Fibroblast of villous mesenchyme (primary cell): ENCODE measurements around the gene CDS1. TPM values are rescaled to one million over a fixed set of nuclear protein-coding genes. Genes with fewer than 3 reads are reported as not detected.

Source experiments
- DNase-seq: peaks from one replicate; pipeline ENCODE4 v3.0.0-alpha.2; 2010; ENCODE audit warnings: low read depth
- H3K4me3 ChIP-seq: 2 replicates; pipeline ENCODE4 v1.5.1; 2011; ENCODE audit warnings: low read depth, mild to moderate bottlenecking, low read length
- CTCF ChIP-seq: IDR thresholded peaks from 2 replicates; pipeline ENCODE4 v1.5.1; 2012; ENCODE audit warnings: low read depth, mild to moderate bottlenecking, low read length; ENCODE audit not compliant: insufficient read depth
- total RNA-seq: library from RNA; depleted of rRNA; stranded (reverse); fragments of >200 nt; gene quantifications from 2 replicates; pipeline ENCODE4 v1.2.3, GENCODE V29; 2012

Gene CDS1
- total RNA-seq, 1 donor, result under 0.01 TPM

GRCh38 chr4:84631573-84631972 lies 48.6 kb downstream of the CDS1 start:
- no peak for TF ChIP-seq CTCF
- no peak overlapping the region for H3K4me3 ChIP-seq
- DNase-seq, result no peak

GRCh38 chr4:84632092-84632491 lies 49.2 kb downstream of the CDS1 start:
- H3K4me3 ChIP-seq, result no peak overlapping the region
- no peak for TF ChIP-seq CTCF
- DNase-seq, result peak; percentile 71

- no peak overlapping the region for H3K4me3 ChIP-seq
- no peak for DNase-seq
- no peak for TF ChIP-seq CTCF
These were observed 52.0 kb downstream of the CDS1 start for GRCh38 chr4:84634961-84635360.

- no peak for DNase-seq
- H3K4me3 ChIP-seq, result no peak overlapping the region
- no peak for TF ChIP-seq CTCF
These were observed 55.2 kb downstream of the CDS1 start for GRCh38 chr4:84638092-84638491.

- no peak for DNase-seq
- no peak for TF ChIP-seq CTCF
- no peak overlapping the region for H3K4me3 ChIP-seq
These were observed 56.2 kb downstream of the CDS1 start for GRCh38 chr4:84639145-84639544.

GRCh38 chr4:84644087-84644486 lies 61.2 kb downstream of the CDS1 start:
- no peak for DNase-seq
- H3K4me3 ChIP-seq, result no peak overlapping the region
- no peak for TF ChIP-seq CTCF

GRCh38 chr4:84647312-84647884 lies 64.5 kb downstream of the CDS1 start:
- TF ChIP-seq CTCF, result no peak
- DNase-seq, result peak; percentile 64
- no peak overlapping the region for H3K4me3 ChIP-seq
